ENCODE data around the gene COPS7A. TPM values are rescaled to one million over a fixed set of nuclear protein-coding genes. Genes with fewer than 3 reads are reported as not detected.
A peak's percentile ranks its signal among the peaks of the same experiment; 100 is the strongest.

Gene COPS7A
- total RNA-seq = 70.4 TPM
- long read RNA-seq, transcript COPS7A-215 (8 exons, 2,127 nt) = major isoform, 147 of 273 reads
- long read RNA-seq, transcript COPS7A-210 (8 exons, 1,832 nt) = minor isoform, 48 of 273 reads
- long read RNA-seq, transcript COPS7A-202 (7 exons, 1,718 nt) = minor isoform, 14 of 273 reads
- long read RNA-seq, transcript COPS7A-201 (8 exons, 1,721 nt) = minor isoform, 26 of 273 reads
- long read RNA-seq, partial matches to known transcripts = 12 of 273 reads
- long read RNA-seq, other reads (novel, unspliced or antisense) = 19 of 273 reads

- DNase-seq (peak; percentile 99), ATAC-seq (ENCODE audit: poor library complexity) (peak; percentile 99)
- intact Hi-C loops (cut with DNase I) = no loop called here
Observed at GRCh38 chr12:6723607-6724408, at the start of gene COPS7A. Gene COPS7A, plus strand, starts transcription at chr12:6724046. Its CDS starts 611 bp downstream, at chr12:6724657.

- ATAC-seq (ENCODE audit: poor library complexity) (no peak), DNase-seq (no peak)
- intact Hi-C loops (cut with DNase I) = no loop called here
Observed at GRCh38 chr12:6676962-6677361, 46.9 kb upstream of the COPS7A start.

GRCh38 chr12:6684609-6685008 is 39.2 kb upstream of the COPS7A start:
- intact Hi-C loops (cut with DNase I) = no loop called here
- no peak for ATAC-seq (ENCODE audit: poor library complexity)
- no peak for DNase-seq

- intact Hi-C loops (cut with DNase I) = no loop called here
- no peak for DNase-seq
- no peak for ATAC-seq (ENCODE audit: poor library complexity)
Observed at GRCh38 chr12:6685814-6686213, 38.0 kb upstream of the COPS7A start.

GRCh38 chr12:6688543-6688998 is 35.3 kb upstream of the COPS7A start:
- peak; percentile 1 for ATAC-seq (ENCODE audit: poor library complexity)
- intact Hi-C loops (cut with DNase I) = no loop called here
- peak; percentile 64 for DNase-seq

- ATAC-seq (ENCODE audit: poor library complexity) (peak; percentile 94), DNase-seq (peak; percentile 97)
- intact Hi-C loops (cut with DNase I) = no loop called here
Observed at GRCh38 chr12:6688999-6689882, 34.6 kb upstream of the COPS7A start, which contains the start of gene ZNF384. Gene ZNF384, minus strand, starts transcription at chr12:6689375. Its CDS starts 9,855 bp downstream, at chr12:6679520.

GRCh38 chr12:6691473-6691872 is 32.4 kb upstream of the COPS7A start:
- intact Hi-C loops (cut with DNase I) = no loop called here
- DNase-seq = no peak
- no peak for ATAC-seq (ENCODE audit: poor library complexity)

GRCh38 chr12:6692888-6693287 is 31.0 kb upstream of the COPS7A start:
- no peak for ATAC-seq (ENCODE audit: poor library complexity)
- intact Hi-C loops (cut with DNase I) = no loop called here
- no peak for DNase-seq

GRCh38 chr12:6693832-6694355 is 30.0 kb upstream of the COPS7A start:
- no peak for DNase-seq
- ATAC-seq (ENCODE audit: poor library complexity) = no peak
- intact Hi-C loops (cut with DNase I) = no loop called here

- no peak for ATAC-seq (ENCODE audit: poor library complexity)
- intact Hi-C loops (cut with DNase I) = no loop called here
- DNase-seq = no peak
Observed at GRCh38 chr12:6694701-6695100, 29.1 kb upstream of the COPS7A start.

GRCh38 chr12:6695313-6696045 is 28.4 kb upstream of the COPS7A start:
- DNase-seq = no peak
- intact Hi-C loops (cut with DNase I) = no loop called here
- no peak for ATAC-seq (ENCODE audit: poor library complexity)

GRCh38 chr12:6696690-6697583 is 26.9 kb upstream of the COPS7A start:
- ATAC-seq (ENCODE audit: poor library complexity) (no peak), DNase-seq (no peak)
- intact Hi-C loops (cut with DNase I) = no loop called here

GRCh38 chr12:6697584-6698351 is 26.1 kb upstream of the COPS7A start:
- intact Hi-C loops (cut with DNase I) = no loop called here
- DNase-seq (no peak), ATAC-seq (ENCODE audit: poor library complexity) (peak; percentile 56)

GRCh38 chr12:6698352-6699046 is 25.3 kb upstream of the COPS7A start:
- no peak for DNase-seq
- ATAC-seq (ENCODE audit: poor library complexity) = no peak

GRCh38 chr12:6699259-6699988 is 24.4 kb upstream of the COPS7A start:
- ATAC-seq (ENCODE audit: poor library complexity) = no peak
- intact Hi-C loops (cut with DNase I) = no loop called here

More at GRCh38 chr12:6698352-6699046, 25.3 kb upstream of the COPS7A start:
- intact Hi-C loops (cut with DNase I) = no loop called here

More at GRCh38 chr12:6699259-6699988, 24.4 kb upstream of the COPS7A start:
- no peak for DNase-seq

Data from Right ventricle myocardium superior (tissue), 1 donor.